ENCODE results near the gene MGMT.

The MGMT gene

GRCh38 chr10:129642427-129642826 is 175.4 kb downstream of the MGMT start:
- no peak for DNase-seq
- H3K4me3 ChIP-seq (ENCODE audit: low read depth, low read length): no peak overlapping the region

GRCh38 chr10:129643266-129643665 is 176.2 kb downstream of the MGMT start:
- no peak for TF ChIP-seq CTCF (IDR thresholded peaks at IDR 0.05; ENCODE audit: low read depth, low read length)
- no peaks in the 10 kb centered on the region for H3K27me3 ChIP-seq (ENCODE audit: insufficient read depth, low read depth, severe bottlenecking)
- no peaks in the 10 kb centered on the region for H3K36me3 ChIP-seq
- no peak overlapping the region for H3K27ac ChIP-seq
- no peak overlapping the region for H3K4me3 ChIP-seq (ENCODE audit: low read depth, low read length)
- no peak for DNase-seq
- H3K9me3 ChIP-seq (ENCODE audit: severe bottlenecking): no peaks in the 10 kb centered on the region

More at GRCh38 chr10:129642427-129642826, 175.4 kb downstream of the MGMT start:
- H3K27ac ChIP-seq: no peak overlapping the region
- H3K36me3 ChIP-seq: no peaks in the 10 kb centered on the region
- H3K9me3 ChIP-seq (ENCODE audit: severe bottlenecking): no peaks in the 10 kb centered on the region
- TF ChIP-seq CTCF (IDR thresholded peaks at IDR 0.05; ENCODE audit: low read depth, low read length): no peak
- no peaks in the 10 kb centered on the region for H3K27me3 ChIP-seq (ENCODE audit: insufficient read depth, low read depth, severe bottlenecking)

GRCh38 chr10:129645487-129645886 is 178.4 kb downstream of the MGMT start:
- Histone ChIP-seq H3K27ac (no peak overlapping the region), H3K36me3 (no peaks in the 10 kb centered on the region), H3K9me3 (ENCODE audit: severe bottlenecking) (no peaks in the 10 kb centered on the region), H3K27me3 (ENCODE audit: insufficient read depth, low read depth, severe bottlenecking) (no peaks in the 10 kb centered on the region), H3K4me3 (ENCODE audit: low read depth, low read length) (no peak overlapping the region)
- no peak for TF ChIP-seq CTCF (IDR thresholded peaks at IDR 0.05; ENCODE audit: low read depth, low read length)
- DNase-seq: no peak

- no peaks in the 10 kb centered on the region for H3K9me3 ChIP-seq (ENCODE audit: severe bottlenecking)
- no peak for TF ChIP-seq CTCF (IDR thresholded peaks at IDR 0.05; ENCODE audit: low read depth, low read length)
Measured at GRCh38 chr10:129646973-129647372, 179.9 kb downstream of the MGMT start.

GRCh38 chr10:129647590-129647989 is 180.5 kb downstream of the MGMT start:
- Histone ChIP-seq H3K36me3 (no peaks in the 10 kb centered on the region), H3K27ac (no peak overlapping the region), H3K9me3 (ENCODE audit: severe bottlenecking) (no peaks in the 10 kb centered on the region), H3K27me3 (ENCODE audit: insufficient read depth, low read depth, severe bottlenecking) (no peaks in the 10 kb centered on the region), H3K4me3 (ENCODE audit: low read depth, low read length) (no peak overlapping the region)
- DNase-seq: no peak
- TF ChIP-seq CTCF (IDR thresholded peaks at IDR 0.05; ENCODE audit: low read depth, low read length): no peak

More at GRCh38 chr10:129646973-129647372, 179.9 kb downstream of the MGMT start:
- H3K27me3 ChIP-seq (ENCODE audit: insufficient read depth, low read depth, severe bottlenecking): no peaks in the 10 kb centered on the region
- DNase-seq: no peak
- H3K27ac ChIP-seq: no peak overlapping the region
- no peaks in the 10 kb centered on the region for H3K36me3 ChIP-seq
- no peak overlapping the region for H3K4me3 ChIP-seq (ENCODE audit: low read depth, low read length)

GRCh38 chr10:129648856-129649255 is 181.8 kb downstream of the MGMT start:
- H3K36me3 ChIP-seq: no peaks in the 10 kb centered on the region
- no peak for DNase-seq
- no peak for TF ChIP-seq CTCF (IDR thresholded peaks at IDR 0.05; ENCODE audit: low read depth, low read length)
- no peak overlapping the region for H3K27ac ChIP-seq
- no peaks in the 10 kb centered on the region for H3K9me3 ChIP-seq (ENCODE audit: severe bottlenecking)
- H3K27me3 ChIP-seq (ENCODE audit: insufficient read depth, low read depth, severe bottlenecking): no peaks in the 10 kb centered on the region
- no peak overlapping the region for H3K4me3 ChIP-seq (ENCODE audit: low read depth, low read length)
